Peyer's patch (tissue), 4 donors: ENCODE measurements around the gene ST6GAL2. TPM values are rescaled to one million over a fixed set of nuclear protein-coding genes. Genes with fewer than 3 reads are reported as not detected.

Experiments used
- DNase-seq, 3 donors: peaks; one replicate each; pipeline ENCODE4 v3.0.0-alpha.2; 2017 to 2019
- H3K27ac ChIP-seq, 4 donors: fragments of 200-600 bp; sonication (generic); one replicate each; pipeline ENCODE4 v1.5.1; 2016 to 2019
- H3K27me3 ChIP-seq, 2 donors: fragments of 200-600 bp; sonication (generic); one replicate each; pipeline ENCODE4 v1.5.1; 2019
- H3K36me3 ChIP-seq, 3 donors: fragments of 200-600 bp; sonication (generic); one replicate each; pipeline ENCODE4 v1.5.1; 2016 to 2019
- H3K4me1 ChIP-seq, 4 donors: fragments of 200-600 bp; sonication (generic); one replicate each; pipeline ENCODE4 v1.5.1; 2016 to 2019
- H3K4me3 ChIP-seq, 4 donors: fragments of 200-600 bp; sonication (generic); 1 replicate in 3 of 4; 2 replicates in 1 of 4; pipeline ENCODE4 v1.5.1; 2016 to 2019; ENCODE audit warnings: mild to moderate bottlenecking in 1 of 4
- H3K9me3 ChIP-seq, 4 donors: fragments of 200-600 bp; sonication (generic); one replicate each; pipeline ENCODE4 v1.5.1; 2016 to 2019; ENCODE audit warnings: mild to moderate bottlenecking in 1 of 4
- POLR2A ChIP-seq, 2 donors: fragments of 450-650 bp; IDR thresholded peaks; one replicate each; pipeline ENCODE4 v1.5.1; 2017; ENCODE audit warnings: antibody characterized with exemption in 2 of 2, mild to moderate bottlenecking in 2 of 2, moderate library complexity in 2 of 2
- total RNA-seq, 4 donors: library from RNA; depleted of rRNA; stranded (reverse); fragments of >200 nt; gene quantifications; one replicate each; pipeline ENCODE4 v1.1.0, GENCODE V29; 2016
- TF ChIP-seq, protein P1 (sequence below), 6 experiments: fragments of 450-650 bp in 4 of 6; fragments of 200-600 bp in 2 of 6; sonication (generic) in 1 of 6; IDR thresholded peaks; one replicate each; pipeline ENCODE4 v1.5.1; 2017 to 2019; ENCODE audit warnings: antibody characterized with exemption in 6 of 6, mild to moderate bottlenecking in 3 of 6, moderate library complexity in 1 of 6

ST6GAL2 gene
- total RNA-seq, 4 donors from 2014 or later: 0.27 TPM; not detected in 3

DNA sequence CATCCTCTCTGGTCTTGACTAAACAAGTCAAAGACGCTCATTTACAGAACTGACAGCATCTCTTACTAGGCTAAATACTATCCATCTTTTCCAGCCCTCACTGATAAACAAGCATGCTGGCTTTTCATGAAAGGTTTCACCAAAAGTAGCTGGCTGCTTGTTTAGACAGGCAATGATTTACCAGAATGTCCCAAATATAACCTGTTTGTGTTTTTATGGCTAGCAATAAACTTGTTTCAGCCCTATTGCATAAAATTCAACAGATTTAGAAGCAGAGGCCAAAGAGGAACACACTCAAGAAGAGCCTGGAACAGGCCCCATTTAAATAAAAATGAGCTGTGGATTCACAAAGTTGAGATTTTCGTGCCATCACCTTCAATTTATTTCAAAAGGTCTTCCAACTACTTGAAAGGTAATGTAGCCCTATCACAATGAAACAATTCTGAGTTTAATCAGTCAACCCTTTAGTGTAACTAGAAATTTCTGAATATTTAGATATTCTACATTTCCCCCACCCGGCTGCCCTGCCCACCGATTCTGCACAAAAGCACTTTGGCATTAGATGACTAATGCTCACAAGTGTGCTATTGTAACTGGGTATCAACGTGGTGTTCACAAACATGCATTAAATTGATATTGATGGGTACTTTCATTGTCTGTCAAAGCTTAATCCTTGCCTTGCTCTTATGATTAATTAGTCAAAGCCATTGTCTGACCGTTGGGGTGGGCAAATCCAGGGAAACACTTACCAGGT, 54.0 kb downstream of the ST6GAL2 start:
- H3K4me1 ChIP-seq: no peaks in the 10 kb centered on the region

DNA sequence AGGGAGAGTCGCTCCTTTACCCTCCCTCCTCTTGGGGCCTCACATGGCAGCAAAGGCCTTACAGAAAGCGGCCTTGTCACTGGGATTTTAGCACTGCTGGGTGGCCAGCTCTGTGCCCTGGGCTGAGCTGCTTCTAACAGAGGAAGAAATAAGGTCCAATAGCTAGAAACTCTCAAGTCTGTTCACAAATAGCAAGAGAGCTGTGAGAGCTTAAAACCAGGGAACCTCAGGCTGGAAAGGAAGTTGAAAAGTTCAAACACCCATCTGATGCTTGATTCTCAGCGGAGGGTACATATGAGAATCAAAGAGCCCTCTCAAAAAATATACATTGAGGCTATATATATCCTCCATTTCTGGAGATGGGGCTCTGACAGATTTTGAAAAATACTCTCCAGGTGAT, 54.7 kb downstream of the ST6GAL2 start:
- Histone ChIP-seq H3K4me1 (no peaks in the 10 kb centered on the region), H3K36me3 (no peaks in the 10 kb centered on the region), H3K27me3 (no peaks in the 10 kb centered on the region), H3K27ac (no peak overlapping the region), H3K4me3 (no peak overlapping the region), H3K9me3 (no peaks in the 10 kb centered on the region)
- DNase-seq: no peak
- TF ChIP-seq, protein P1, sequence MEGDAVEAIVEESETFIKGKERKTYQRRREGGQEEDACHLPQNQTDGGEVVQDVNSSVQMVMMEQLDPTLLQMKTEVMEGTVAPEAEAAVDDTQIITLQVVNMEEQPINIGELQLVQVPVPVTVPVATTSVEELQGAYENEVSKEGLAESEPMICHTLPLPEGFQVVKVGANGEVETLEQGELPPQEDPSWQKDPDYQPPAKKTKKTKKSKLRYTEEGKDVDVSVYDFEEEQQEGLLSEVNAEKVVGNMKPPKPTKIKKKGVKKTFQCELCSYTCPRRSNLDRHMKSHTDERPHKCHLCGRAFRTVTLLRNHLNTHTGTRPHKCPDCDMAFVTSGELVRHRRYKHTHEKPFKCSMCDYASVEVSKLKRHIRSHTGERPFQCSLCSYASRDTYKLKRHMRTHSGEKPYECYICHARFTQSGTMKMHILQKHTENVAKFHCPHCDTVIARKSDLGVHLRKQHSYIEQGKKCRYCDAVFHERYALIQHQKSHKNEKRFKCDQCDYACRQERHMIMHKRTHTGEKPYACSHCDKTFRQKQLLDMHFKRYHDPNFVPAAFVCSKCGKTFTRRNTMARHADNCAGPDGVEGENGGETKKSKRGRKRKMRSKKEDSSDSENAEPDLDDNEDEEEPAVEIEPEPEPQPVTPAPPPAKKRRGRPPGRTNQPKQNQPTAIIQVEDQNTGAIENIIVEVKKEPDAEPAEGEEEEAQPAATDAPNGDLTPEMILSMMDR (IDR thresholded peaks at IDR 0.05): no peak
- TF ChIP-seq POLR2A (IDR thresholded peaks at IDR 0.05): no peak

More for the DNA sequence above, 54.0 kb downstream of the ST6GAL2 start:
- no peak for DNase-seq
- no peaks in the 10 kb centered on the region for H3K27me3 ChIP-seq
- no peak overlapping the region for H3K4me3 ChIP-seq
- no peak overlapping the region for H3K27ac ChIP-seq
- TF ChIP-seq, protein P1 (IDR thresholded peaks at IDR 0.05): no peak
- no peak for TF ChIP-seq POLR2A (IDR thresholded peaks at IDR 0.05)
- no peaks in the 10 kb centered on the region for H3K36me3 ChIP-seq
- H3K9me3 ChIP-seq: no peaks in the 10 kb centered on the region

DNA sequence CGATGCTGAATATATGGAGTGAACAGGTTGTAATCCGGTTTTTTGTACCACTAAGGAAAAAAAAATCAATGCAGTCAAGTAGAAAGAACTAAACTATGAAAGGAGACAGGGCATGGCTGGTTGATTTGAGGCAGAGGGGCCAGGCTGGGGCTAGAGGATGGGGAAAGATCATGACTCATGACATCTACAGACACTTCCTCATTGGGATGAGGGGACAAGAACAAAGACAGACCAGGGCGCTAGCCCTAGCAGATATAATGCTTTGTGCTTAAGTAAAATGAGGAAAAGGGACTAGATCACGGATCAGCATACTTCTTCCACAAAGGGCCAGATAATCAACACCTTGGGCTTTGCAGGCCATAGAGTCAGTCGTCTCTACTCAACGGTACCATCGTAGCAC, 55.8 kb downstream of the ST6GAL2 start:
- TF ChIP-seq, protein P1 (IDR thresholded peaks at IDR 0.05): no peak
- TF ChIP-seq POLR2A (IDR thresholded peaks at IDR 0.05): no peak
- Histone ChIP-seq H3K27me3 (no peaks in the 10 kb centered on the region), H3K9me3 (no peaks in the 10 kb centered on the region), H3K4me3 (no peak overlapping the region), H3K4me1 (no peaks in the 10 kb centered on the region), H3K36me3 (no peaks in the 10 kb centered on the region), H3K27ac (no peak overlapping the region)
- DNase-seq: no peak

DNA sequence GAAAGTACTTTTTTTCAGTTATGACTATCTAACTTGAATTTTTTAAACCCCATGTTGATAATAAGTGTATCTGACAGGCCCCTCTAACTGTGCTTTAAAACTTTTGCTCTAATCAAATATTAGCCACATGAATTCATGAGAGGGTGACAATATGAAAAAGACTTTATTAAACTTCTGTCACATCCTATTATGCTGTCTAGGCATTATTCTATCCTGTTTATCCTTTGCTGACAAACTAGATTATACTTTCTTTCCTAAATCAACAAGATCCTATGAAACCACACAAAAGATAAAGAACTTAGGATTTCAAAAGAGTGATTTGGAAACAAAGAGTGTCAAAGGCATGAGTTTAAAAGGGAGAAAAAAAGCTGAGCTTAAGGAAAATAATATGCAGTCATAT, 57.8 kb downstream of the ST6GAL2 start:
- DNase-seq: no peak
- no peaks in the 10 kb centered on the region for H3K4me1 ChIP-seq
- H3K9me3 ChIP-seq: no peaks in the 10 kb centered on the region
- H3K27ac ChIP-seq: no peak overlapping the region
- H3K27me3 ChIP-seq: no peaks in the 10 kb centered on the region
- TF ChIP-seq, protein P1 (IDR thresholded peaks at IDR 0.05): no peak
- no peak for TF ChIP-seq POLR2A (IDR thresholded peaks at IDR 0.05)
- no peaks in the 10 kb centered on the region for H3K36me3 ChIP-seq
- no peak overlapping the region for H3K4me3 ChIP-seq

DNA sequence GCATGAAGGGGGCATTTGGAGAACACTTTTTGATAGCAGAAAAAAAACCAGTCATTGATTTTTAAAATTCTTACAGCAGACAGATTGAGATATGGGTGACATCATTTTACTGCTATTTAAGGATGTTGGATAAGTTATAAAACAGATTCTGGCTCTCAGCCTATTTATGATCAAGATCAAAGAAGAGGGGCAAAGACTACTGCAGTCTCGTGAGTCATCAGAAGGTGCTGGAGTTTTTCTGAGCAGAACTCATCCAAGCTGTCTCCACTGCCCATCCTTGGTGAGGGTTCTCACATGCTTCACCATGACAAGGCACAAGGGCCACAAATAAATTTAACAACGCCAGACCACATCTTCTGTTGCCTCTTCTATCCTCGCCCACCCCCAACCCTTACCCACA, 58.8 kb downstream of the ST6GAL2 start:
- H3K9me3 ChIP-seq: no peaks in the 10 kb centered on the region
- TF ChIP-seq POLR2A (IDR thresholded peaks at IDR 0.05): no peak
- TF ChIP-seq, protein P1 (IDR thresholded peaks at IDR 0.05): no peak
- DNase-seq: no peak
- no peaks in the 10 kb centered on the region for H3K27me3 ChIP-seq
- no peak overlapping the region for H3K27ac ChIP-seq
- no peaks in the 10 kb centered on the region for H3K36me3 ChIP-seq
- H3K4me3 ChIP-seq: no peak overlapping the region
- no peaks in the 10 kb centered on the region for H3K4me1 ChIP-seq
